Body of pancreas (tissue), 4 donors: Measurements from ENCODE around the gene USP49. TPM values are rescaled to one million over a fixed set of nuclear protein-coding genes. Genes with fewer than 3 reads are reported as not detected.

Experiments used
- ATAC-seq: fragments of 150-250 bp; one replicate; pipeline ENCODE4 v1.9.1; 2016
- DNase-seq, 4 donors: peaks; one replicate each; pipeline ENCODE4 v3.0.0-alpha.2; 2019
- H3K27ac ChIP-seq, 4 donors: fragments of 200-600 bp; sonication (generic); 1 replicate in 3 of 4; 2 replicates in 1 of 4; pipeline versions ENCODE4 v1.5.1 to v1.6.1; 2016 to 2019; ENCODE audit warnings: mild to moderate bottlenecking in 1 of 4, mixed read lengths in 1 of 4, moderate library complexity in 1 of 4
- H3K27me3 ChIP-seq, 2 donors: fragments of 200-600 bp; sonication (generic); one replicate each; pipeline ENCODE4 v1.6.0; 2016; ENCODE audit warnings: mild to moderate bottlenecking in 1 of 2
- H3K36me3 ChIP-seq, 2 donors: fragments of 200-600 bp; sonication (generic); replicated peaks in 1 of 2; 2 replicates each; pipeline ENCODE4 v1.5.1; 2016; ENCODE audit warnings: low read depth in 2 of 2; ENCODE audit not compliant: insufficient read depth in 1 of 2
- H3K4me1 ChIP-seq: fragments of 200-600 bp; sonication (generic); one replicate; pipeline ENCODE4 v1.6.0; 2016
- H3K4me3 ChIP-seq, 2 donors: fragments of 200-600 bp; sonication (generic); 1 replicate in 1 of 2; 2 replicates in 1 of 2; pipeline ENCODE4 v1.5.1; 2016 to 2019
- H3K9me3 ChIP-seq, 3 donors: fragments of 200-600 bp; sonication (generic); 1 replicate in 2 of 3; 2 replicates in 1 of 3; pipeline ENCODE4 v1.5.1; 2016
- POLR2A ChIP-seq, 3 donors: fragments of 450-650 bp; IDR thresholded peaks; one replicate each; pipeline ENCODE4 v1.6.1; 2016; ENCODE audit warnings: antibody characterized with exemption in 3 of 3, mild to moderate bottlenecking in 2 of 3
- WGBS, 2 donors: methylation state at CpG; one replicate each; pipeline ENCODE4 v1.1.5; 2017; 5-methylcytosine and 5-hydroxymethylcytosine counted together
- intact Hi-C: fragments of 100-400 bp; cut with DNase I; formaldehyde crosslinking; loops from one replicate; pipeline ENCODE4 v1.15.1; 2023
- total RNA-seq, 2 donors: library from RNA; depleted of rRNA; stranded (reverse); fragments of >200 nt; gene quantifications; one replicate each; pipeline ENCODE4 v1.1.0, GENCODE V29; 2016
- TF ChIP-seq, protein P1 (sequence below), 7 experiments: fragments of 450-650 bp in 4 of 7; fragments of 200-600 bp in 3 of 7; sonication (generic) in 3 of 7; IDR thresholded peaks; one replicate each; pipeline ENCODE4 v1.5.1; 2016 to 2019; ENCODE audit warnings: antibody characterized with exemption in 7 of 7

USP49 gene
- total RNA-seq, 2 donors from 2014 or later, result 3.3 to 5.2 TPM

- intact Hi-C loops, result no loop called here
- H3K9me3 ChIP-seq, result no peaks in the 10 kb centered on the region
- ATAC-seq, result peak; percentile 98
- peak; percentile 93 to 95 (median 94) for DNase-seq
- no peaks in the 10 kb centered on the region for H3K27me3 ChIP-seq
- H3K36me3 ChIP-seq, result no peaks in the 10 kb centered on the region
- peaks cover 34% of the 10 kb centered on the region for H3K4me1 ChIP-seq
- 0 to 2% methylated on average over 18 to 55 of the region's 55 CpGs for WGBS, 2 donors
- peak within 1 kb of the TSS; percentile 95 to 97 (median 96) for H3K27ac ChIP-seq
- H3K4me3 ChIP-seq, result peak within 1 kb of the TSS; percentile 85 to 87
- peak; percentile 38 to 85 (median 82) for TF ChIP-seq POLR2A (IDR thresholded peaks at IDR 0.05)
- TF ChIP-seq, protein P1, sequence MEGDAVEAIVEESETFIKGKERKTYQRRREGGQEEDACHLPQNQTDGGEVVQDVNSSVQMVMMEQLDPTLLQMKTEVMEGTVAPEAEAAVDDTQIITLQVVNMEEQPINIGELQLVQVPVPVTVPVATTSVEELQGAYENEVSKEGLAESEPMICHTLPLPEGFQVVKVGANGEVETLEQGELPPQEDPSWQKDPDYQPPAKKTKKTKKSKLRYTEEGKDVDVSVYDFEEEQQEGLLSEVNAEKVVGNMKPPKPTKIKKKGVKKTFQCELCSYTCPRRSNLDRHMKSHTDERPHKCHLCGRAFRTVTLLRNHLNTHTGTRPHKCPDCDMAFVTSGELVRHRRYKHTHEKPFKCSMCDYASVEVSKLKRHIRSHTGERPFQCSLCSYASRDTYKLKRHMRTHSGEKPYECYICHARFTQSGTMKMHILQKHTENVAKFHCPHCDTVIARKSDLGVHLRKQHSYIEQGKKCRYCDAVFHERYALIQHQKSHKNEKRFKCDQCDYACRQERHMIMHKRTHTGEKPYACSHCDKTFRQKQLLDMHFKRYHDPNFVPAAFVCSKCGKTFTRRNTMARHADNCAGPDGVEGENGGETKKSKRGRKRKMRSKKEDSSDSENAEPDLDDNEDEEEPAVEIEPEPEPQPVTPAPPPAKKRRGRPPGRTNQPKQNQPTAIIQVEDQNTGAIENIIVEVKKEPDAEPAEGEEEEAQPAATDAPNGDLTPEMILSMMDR (IDR thresholded peaks at IDR 0.05), result peak; percentile 96 to 99 (median 99)
These were observed 25.9 kb upstream of the USP49 start, which contains the start of the genes BYSL and MED20 for GRCh38 chr6:41920921-41921711. Gene BYSL, plus strand, starts transcription at chr6:41921499. Its CDS starts 64 bp downstream, at chr6:41921563. Gene MED20, minus strand, starts transcription at chr6:41921139. Its CDS starts 121 bp downstream, at chr6:41921018.

DNA sequence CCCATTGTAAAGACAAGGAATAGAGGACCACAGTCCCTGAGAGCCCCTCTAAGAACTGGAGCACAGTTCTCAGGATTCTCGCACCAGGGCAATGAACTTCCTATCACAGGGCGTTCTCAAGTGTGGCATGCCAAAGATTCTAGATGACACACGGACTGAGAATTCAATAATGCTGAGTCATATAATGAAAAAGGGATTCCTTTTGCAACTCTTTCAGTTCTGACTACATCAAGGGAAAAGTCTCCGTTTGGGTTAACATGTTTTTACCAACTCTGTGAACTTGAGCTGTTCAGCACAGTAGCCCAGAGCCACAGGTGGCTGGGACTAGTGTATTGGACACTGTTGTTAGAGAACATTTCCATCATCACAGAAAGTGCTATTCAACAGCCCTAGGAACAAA lies 22.4 kb upstream of the USP49 start:
- H3K4me3 ChIP-seq, result no peak overlapping the region
- no peaks in the 10 kb centered on the region for H3K36me3 ChIP-seq
- DNase-seq (no peak), ATAC-seq (no peak)
- intact Hi-C loops, result no loop called here
- no peaks in the 10 kb centered on the region for H3K27me3 ChIP-seq
- TF ChIP-seq, protein P1 (IDR thresholded peaks at IDR 0.05), result no peak
- TF ChIP-seq POLR2A (IDR thresholded peaks at IDR 0.05), result no peak
- H3K27ac ChIP-seq, result no peak overlapping the region
- peaks cover 49% of the 10 kb centered on the region for H3K4me1 ChIP-seq
- no peaks in the 10 kb centered on the region for H3K9me3 ChIP-seq
- WGBS, 2 donors, result 57 to 62% methylated on average over 4 of the region's 4 CpGs

GRCh38 chr6:41914869-41915530 lies 19.8 kb upstream of the USP49 start:
- TF ChIP-seq, protein P1 (IDR thresholded peaks at IDR 0.05), result no peak
- no peak for TF ChIP-seq POLR2A (IDR thresholded peaks at IDR 0.05)
- Histone ChIP-seq H3K4me1 (peaks cover 36% of the 10 kb centered on the region), H3K4me3 (no peak overlapping the region), H3K27ac (peak overlapping the region; percentile 4 to 78 (median 52)), H3K9me3 (no peaks in the 10 kb centered on the region), H3K27me3 (no peaks in the 10 kb centered on the region), H3K36me3 (no peaks in the 10 kb centered on the region)
- 79 to 88% methylated on average over 4 of the region's 4 CpGs for WGBS, 2 donors
- intact Hi-C loops, result no loop called here
- DNase-seq (peak in 1 of 4 donors; percentile 30), ATAC-seq (peak; percentile 85)

- TF ChIP-seq, protein P1 (IDR thresholded peaks at IDR 0.05), result no peak
- no peak for TF ChIP-seq POLR2A (IDR thresholded peaks at IDR 0.05)
- DNase-seq (peak in 2 of 4 donors; percentile 38 to 62), ATAC-seq (peak; percentile 75)
- Histone ChIP-seq H3K4me3 (no peak overlapping the region), H3K27ac (peak overlapping the region; percentile 39 to 78 (median 52)), H3K9me3 (no peaks in the 10 kb centered on the region), H3K4me1 (peaks cover 30% of the 10 kb centered on the region), H3K27me3 (no peaks in the 10 kb centered on the region), H3K36me3 (no peaks in the 10 kb centered on the region)
- 20 to 23% methylated on average over 2 of the region's 2 CpGs for WGBS, 2 donors
- intact Hi-C loops, result no loop called here
These were observed 19.2 kb upstream of the USP49 start for GRCh38 chr6:41914343-41914742.
